ENCODE data around the gene VSTM2L.

The VSTM2L gene

GRCh38 chr20:37878835-37879599 is 23.9 kb upstream of the VSTM2L start:
- DNase-seq (ENCODE audit: low spot score), result no peak

GRCh38 chr20:37879843-37880242 is 23.1 kb upstream of the VSTM2L start:
- DNase-seq (ENCODE audit: low spot score), result no peak

GRCh38 chr20:37880726-37881591 is 22.0 kb upstream of the VSTM2L start:
- DNase-seq (ENCODE audit: low spot score), result no peak

- no peak for DNase-seq (ENCODE audit: low spot score)
These were observed 21.2 kb upstream of the VSTM2L start for GRCh38 chr20:37881601-37882343.

- DNase-seq (ENCODE audit: low spot score), result no peak
These were observed 19.8 kb upstream of the VSTM2L start for GRCh38 chr20:37882961-37883712.

- DNase-seq (ENCODE audit: low spot score), result no peak
These were observed 17.9 kb upstream of the VSTM2L start for GRCh38 chr20:37885042-37885441.

- no peak for DNase-seq (ENCODE audit: low spot score)
These were observed 17.1 kb upstream of the VSTM2L start for GRCh38 chr20:37885593-37886503.

GRCh38 chr20:37886851-37887297 is 16.1 kb upstream of the VSTM2L start:
- DNase-seq (ENCODE audit: low spot score), result no peak

GRCh38 chr20:37888641-37889040 is 14.3 kb upstream of the VSTM2L start:
- DNase-seq (ENCODE audit: low spot score), result no peak

- DNase-seq (ENCODE audit: low spot score), result no peak
These were observed 12.8 kb upstream of the VSTM2L start for GRCh38 chr20:37890108-37890507.

- no peak for DNase-seq (ENCODE audit: low spot score)
These were observed 12.3 kb upstream of the VSTM2L start for GRCh38 chr20:37890643-37891042.

GRCh38 chr20:37892001-37892400 is 10.9 kb upstream of the VSTM2L start:
- DNase-seq (ENCODE audit: low spot score), result no peak

GRCh38 chr20:37893566-37894241 is 9.2 kb upstream of the VSTM2L start:
- DNase-seq (ENCODE audit: low spot score), result no peak

- DNase-seq (ENCODE audit: low spot score), result no peak
These were observed 8.5 kb upstream of the VSTM2L start for GRCh38 chr20:37894454-37894853.

- DNase-seq (ENCODE audit: low spot score), result no peak
These were observed 7.8 kb upstream of the VSTM2L start for GRCh38 chr20:37895166-37895565.

GRCh38 chr20:37896932-37897548 is 5.9 kb upstream of the VSTM2L start:
- no peak for DNase-seq (ENCODE audit: low spot score)

- DNase-seq (ENCODE audit: low spot score), result no peak
These were observed 4.5 kb upstream of the VSTM2L start for GRCh38 chr20:37898233-37899104.
